Immature natural killer cell (primary cell): Measurements from ENCODE around the gene SRRM5. TPM values are rescaled to one million over a fixed set of nuclear protein-coding genes. Genes with fewer than 3 reads are reported as not detected.
"Not testable (repeated sequence)": the region's sequence is repeated elsewhere in the genome, so short reads cannot be mapped to it uniquely, and the experiment has no call there.

Source experiments
- DNase-seq, 3 donors: peaks; one replicate each; pipeline ENCODE4 v3.0.0; 2022; ENCODE audit warnings: mixed read lengths in 1 of 3
- H3K27ac Mint-ChIP-seq, 6 donors: one replicate each; pipeline ENCODE4 v1.8.0; 2020; ENCODE audit warnings: mixed read lengths in 6 of 6, mild to moderate bottlenecking in 5 of 6, inconsistent platforms in 4 of 6, moderate library complexity in 3 of 6
- H3K27me3 Mint-ChIP-seq, 3 donors: one replicate each; pipeline ENCODE4 v1.8.0; 2020 to 2021; ENCODE audit warnings: low read depth in 3 of 3, mild to moderate bottlenecking in 3 of 3, mixed read lengths in 3 of 3, moderate library complexity in 3 of 3, inconsistent platforms in 1 of 3
- H3K36me3 Mint-ChIP-seq, 3 donors: one replicate each; pipeline ENCODE4 v1.8.0; 2020; ENCODE audit warnings: mixed read lengths in 3 of 3, inconsistent platforms in 2 of 3, mild to moderate bottlenecking in 2 of 3
- H3K4me1 Mint-ChIP-seq, 2 donors: one replicate each; pipeline ENCODE4 v1.8.0; 2020; ENCODE audit warnings: inconsistent platforms in 2 of 2, mild to moderate bottlenecking in 2 of 2, mixed read lengths in 2 of 2, moderate library complexity in 1 of 2
- H3K4me3 Mint-ChIP-seq, 5 donors: one replicate each; pipeline ENCODE4 v1.8.0; 2020; ENCODE audit warnings: mild to moderate bottlenecking in 5 of 5, mixed read lengths in 5 of 5, inconsistent platforms in 3 of 5, moderate library complexity in 3 of 5
- H3K9me3 Mint-ChIP-seq, 6 donors: one replicate each; pipeline ENCODE4 v1.8.0; 2020; ENCODE audit warnings: mild to moderate bottlenecking in 6 of 6, mixed read lengths in 6 of 6, inconsistent platforms in 4 of 6, moderate library complexity in 3 of 6
- polyA plus RNA-seq, 3 donors: library from polyadenylated mRNA; unstranded; fragments of 300-500 nt; fragmentation: Illumina TruSeq; gene quantifications; one replicate each; pipeline ENCODE4 v1.2.3, GENCODE V29; 2021

The SRRM5 gene
- polyA plus RNA-seq, 3 donors from 2014 or later = 0.43 to 0.86 TPM; not detected in 1

DNA sequence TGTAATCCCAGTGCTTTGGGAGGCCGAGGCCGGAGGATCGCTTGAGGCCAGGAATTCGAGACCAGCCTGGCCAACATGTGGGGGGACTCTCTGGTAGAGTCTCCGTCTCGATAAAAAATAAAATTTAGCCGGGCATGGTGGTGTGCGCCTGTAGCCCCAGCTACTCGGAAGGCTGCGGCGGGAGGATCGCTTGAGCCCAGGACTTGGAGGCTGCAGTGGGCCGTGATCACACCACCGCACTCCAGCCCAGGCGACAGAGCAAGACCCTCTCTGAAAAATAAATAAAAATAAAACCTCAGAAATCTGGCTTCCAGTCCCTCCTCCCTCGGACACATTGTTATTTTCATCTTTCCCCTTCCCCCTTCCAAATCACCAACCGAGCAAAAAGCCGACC is 16.3 kb upstream of the SRRM5 start:
- no peaks in the 10 kb centered on the region for H3K9me3 Mint-ChIP-seq
- peak overlapping the region; percentile 91 to 98 (median 97) for H3K4me3 Mint-ChIP-seq
- no peak for DNase-seq
- H3K4me1 Mint-ChIP-seq = peaks cover 41 to 50% of the 10 kb centered on the region in 2 donors
- peak overlapping the region; percentile 99 to 100 (median 100) for H3K27ac Mint-ChIP-seq
- peaks cover 9 to 16% (median 13%) of the 10 kb centered on the region in 3 donors for H3K27me3 Mint-ChIP-seq
- peaks cover 0 to 11% (median 0%) of the 10 kb centered on the region in 3 donors for H3K36me3 Mint-ChIP-seq

DNA sequence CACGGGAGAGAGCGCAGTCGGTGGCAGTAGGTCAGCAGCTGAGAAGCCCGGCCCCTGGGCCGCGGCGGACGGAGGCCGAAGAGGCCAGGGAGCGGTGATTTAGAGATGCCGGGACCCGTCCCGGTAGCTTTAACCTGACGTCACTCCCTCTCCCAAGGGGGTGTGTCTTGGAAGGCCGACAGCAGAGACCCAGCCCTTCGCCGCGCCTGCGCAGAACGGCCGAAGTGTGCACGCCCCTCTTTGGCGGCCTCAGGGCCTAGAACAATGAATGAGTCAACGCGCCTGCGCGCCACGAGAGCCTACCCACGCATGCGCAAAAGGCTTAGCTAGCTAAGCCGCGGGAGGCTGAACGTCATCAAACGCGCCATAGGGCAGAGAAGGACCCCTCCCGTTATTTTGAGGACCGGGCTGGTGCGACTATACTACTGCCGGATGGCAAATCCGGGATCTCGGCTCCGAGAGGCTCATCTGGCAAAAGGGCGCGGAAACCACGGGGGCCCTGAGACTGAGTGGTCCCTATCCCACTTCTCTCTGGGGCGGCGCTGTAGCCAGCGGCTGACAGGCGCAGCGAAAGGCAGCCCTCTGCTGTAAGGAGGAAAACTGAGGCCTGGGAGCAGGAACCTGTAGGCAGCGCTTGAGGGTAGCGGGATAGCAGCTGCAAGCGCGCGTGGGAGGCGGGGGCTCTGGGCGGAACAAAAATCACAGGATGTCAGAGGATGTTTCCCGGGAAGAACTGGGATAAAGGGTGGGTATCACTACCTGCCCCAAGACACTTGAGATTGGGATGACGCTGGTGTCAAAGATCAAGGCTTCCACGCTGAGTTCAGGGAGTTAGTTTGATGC is 15.7 kb upstream of the SRRM5 start, which contains the start of the genes IRGQ and ZNF576:
IRGQ (minus strand) TSS at position 136 of the 843 bp plus-strand sequence. CDS start 796 bp downstream, outside the sequence.
ZNF576 (plus strand) TSS at position 597 of the 843 bp plus-strand sequence. CDS start 514 bp downstream, outside the sequence.
- H3K4me1 Mint-ChIP-seq = peaks cover 41 to 44% of the 10 kb centered on the region in 2 donors

DNA sequence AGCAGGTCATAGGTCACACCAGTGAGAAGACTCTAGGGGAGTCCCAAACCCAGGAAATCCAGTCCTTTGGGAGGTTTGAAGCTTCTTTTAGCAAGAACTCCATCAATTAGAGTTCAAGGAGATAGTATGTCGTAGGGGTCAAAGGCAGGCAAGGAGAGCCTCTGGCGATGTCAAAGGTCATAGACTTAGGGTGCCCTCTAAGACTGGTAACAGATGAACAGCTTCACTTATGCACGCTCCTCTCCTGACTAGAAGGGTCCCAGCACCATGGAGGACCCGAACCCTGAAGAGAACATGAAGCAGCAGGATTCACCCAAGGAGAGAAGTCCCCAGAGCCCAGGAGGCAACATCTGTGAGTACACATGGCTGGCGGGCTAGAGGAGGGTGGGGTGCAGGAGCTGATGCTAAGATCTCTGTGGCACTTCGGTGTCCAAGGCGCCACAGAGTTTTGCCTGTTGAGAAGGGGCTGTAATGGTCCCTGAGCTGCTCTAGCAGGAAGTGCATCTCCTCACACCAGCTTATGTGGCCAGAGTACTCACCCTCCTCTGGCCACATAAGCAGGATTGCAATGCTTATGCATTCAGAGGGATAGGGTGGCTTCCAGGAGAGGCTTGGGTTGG is 14.9 kb upstream of the SRRM5 start:
- Mint-ChIP-seq H3K4me1 (peaks cover 41 to 44% of the 10 kb centered on the region in 2 donors), H3K27ac (peak overlapping the region; percentile 99 to 100 (median 100)), H3K9me3 (no peaks in the 10 kb centered on the region), H3K4me3 (peak overlapping the region; percentile 91 to 98 (median 97)), H3K27me3 (peaks cover 9 to 16% (median 13%) of the 10 kb centered on the region in 3 donors), H3K36me3 (peaks cover 0 to 13% (median 3%) of the 10 kb centered on the region in 3 donors)
- no peak for DNase-seq

More for the DNA sequence above, 15.7 kb upstream of the SRRM5 start, which contains the start of the genes IRGQ and ZNF576:
- no peaks in the 10 kb centered on the region for H3K9me3 Mint-ChIP-seq
- peaks cover 9 to 16% (median 13%) of the 10 kb centered on the region in 3 donors for H3K27me3 Mint-ChIP-seq
- DNase-seq = peak; percentile 99
- peak within 1 kb of the TSS; percentile 99 to 100 (median 100) for H3K27ac Mint-ChIP-seq
- H3K4me3 Mint-ChIP-seq = peak within 1 kb of the TSS; percentile 91 to 98 (median 97)
- peaks cover 0 to 8% (median 0%) of the 10 kb centered on the region in 3 donors for H3K36me3 Mint-ChIP-seq

DNA sequence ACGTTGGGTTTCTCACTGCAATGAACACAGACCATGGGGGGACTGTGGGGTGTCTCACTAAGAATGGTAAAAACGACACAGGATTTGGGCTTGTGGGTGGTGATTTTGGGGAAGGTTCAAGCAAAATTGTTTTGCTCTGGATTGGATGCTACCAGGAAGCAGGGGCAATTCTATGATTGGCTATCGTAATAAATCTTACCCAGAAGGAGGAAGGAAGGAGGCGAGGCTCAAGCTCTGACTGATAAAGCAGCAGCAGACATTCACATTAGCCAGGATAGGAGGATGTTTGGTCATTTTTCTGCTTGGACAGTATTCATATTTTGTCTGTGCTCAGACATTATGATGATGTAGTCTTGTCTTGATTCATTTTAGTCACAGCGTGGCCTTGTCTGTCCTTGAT is 14.0 kb upstream of the SRRM5 start:
- Mint-ChIP-seq H3K27ac (peak overlapping the region; percentile 99 to 100 (median 100)), H3K9me3 (no peaks in the 10 kb centered on the region), H3K4me3 (peak overlapping the region; percentile 48 to 98 (median 93)), H3K36me3 (peaks cover 0 to 13% (median 3%) of the 10 kb centered on the region in 3 donors), H3K4me1 (peaks cover 41 to 44% of the 10 kb centered on the region in 2 donors), H3K27me3 (peaks cover 9 to 16% (median 13%) of the 10 kb centered on the region in 3 donors)
- no peak for DNase-seq

DNA sequence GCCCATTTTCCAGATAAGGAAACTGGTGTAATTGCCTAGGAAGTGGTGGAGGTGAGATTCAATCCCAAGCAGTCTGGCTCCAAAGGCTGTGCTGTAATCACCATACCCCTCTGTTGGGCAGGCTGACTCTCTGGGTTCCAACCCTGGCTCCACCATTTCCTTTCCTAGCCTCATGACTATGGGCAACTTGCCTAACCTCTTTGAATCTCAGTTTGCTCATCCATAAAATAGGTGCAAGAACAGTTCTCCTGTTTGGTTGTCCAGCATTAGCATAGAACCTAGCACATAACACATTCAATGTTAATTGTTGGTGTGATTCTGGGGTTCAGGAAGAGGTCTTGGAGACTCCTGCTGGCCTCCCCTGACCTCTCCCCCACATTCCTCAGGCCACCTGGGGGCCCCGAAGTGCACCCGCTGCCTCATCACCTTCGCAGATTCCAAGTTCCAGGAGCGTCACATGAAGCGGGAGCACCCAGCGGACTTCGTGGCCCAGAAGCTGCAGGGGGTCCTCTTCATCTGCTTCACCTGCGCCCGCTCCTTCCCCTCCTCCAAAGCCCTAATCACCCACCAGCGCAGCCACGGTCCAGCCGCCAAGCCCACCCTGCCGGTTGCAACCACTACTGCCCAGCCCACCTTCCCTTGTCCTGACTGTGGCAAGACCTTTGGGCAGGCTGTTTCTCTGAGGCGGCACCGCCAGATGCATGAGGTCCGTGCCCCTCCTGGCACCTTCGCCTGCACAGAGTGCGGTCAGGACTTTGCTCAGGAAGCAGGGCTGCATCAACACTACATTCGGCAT is 13.2 kb upstream of the SRRM5 start:
- Mint-ChIP-seq H3K4me3 (no peak overlapping the region), H3K27ac (peak overlapping the region in 3 of 6 donors; percentile 67 to 100 (median 99)), H3K27me3 (peaks cover 9 to 16% (median 13%) of the 10 kb centered on the region in 3 donors), H3K9me3 (no peaks in the 10 kb centered on the region), H3K36me3 (peaks cover 0 to 8% (median 3%) of the 10 kb centered on the region in 3 donors), H3K4me1 (peaks cover 39 to 40% of the 10 kb centered on the region in 2 donors)
- DNase-seq = no peak

DNA sequence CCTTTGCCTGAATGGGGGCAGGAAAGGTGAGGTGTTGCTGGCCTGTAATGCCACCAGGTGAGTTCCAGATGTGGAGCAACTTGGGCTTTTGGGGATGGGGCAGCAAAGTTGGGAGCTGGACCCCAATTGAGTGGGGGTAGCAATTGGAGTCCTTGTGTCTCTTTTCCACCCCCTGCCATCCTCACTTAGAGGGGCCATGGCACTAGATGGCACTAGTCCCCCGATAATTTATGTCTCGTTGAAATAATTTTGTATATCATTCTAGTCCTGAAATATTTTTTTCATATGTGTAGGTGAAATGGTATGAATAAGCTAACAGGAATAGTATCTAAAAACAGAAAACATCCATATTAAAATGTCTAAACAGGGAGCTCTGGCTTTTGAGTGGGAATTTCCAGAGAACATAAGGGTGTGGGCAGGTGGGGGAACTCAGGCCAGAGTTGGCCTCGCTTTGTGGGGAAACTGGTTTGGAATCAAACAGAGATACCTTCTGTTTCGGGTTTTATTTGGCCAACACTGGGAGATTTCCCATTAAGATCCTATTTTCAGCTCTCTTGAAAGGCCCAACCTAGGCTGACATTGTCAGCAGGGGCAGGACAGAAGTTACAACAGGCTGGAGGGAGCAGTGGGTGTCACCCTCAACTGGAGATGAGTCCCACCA is 12.1 kb upstream of the SRRM5 start:
- DNase-seq = no peak
- Mint-ChIP-seq H3K27ac (peak overlapping the region in 2 of 6 donors; percentile 3 to 40), H3K4me1 (peaks cover 33 to 35% of the 10 kb centered on the region in 2 donors), H3K27me3 (peaks cover 9 to 13% (median 11%) of the 10 kb centered on the region in 3 donors), H3K4me3 (no peak overlapping the region), H3K9me3 (no peaks in the 10 kb centered on the region), H3K36me3 (peaks cover 0 to 6% (median 3%) of the 10 kb centered on the region in 3 donors)

DNA sequence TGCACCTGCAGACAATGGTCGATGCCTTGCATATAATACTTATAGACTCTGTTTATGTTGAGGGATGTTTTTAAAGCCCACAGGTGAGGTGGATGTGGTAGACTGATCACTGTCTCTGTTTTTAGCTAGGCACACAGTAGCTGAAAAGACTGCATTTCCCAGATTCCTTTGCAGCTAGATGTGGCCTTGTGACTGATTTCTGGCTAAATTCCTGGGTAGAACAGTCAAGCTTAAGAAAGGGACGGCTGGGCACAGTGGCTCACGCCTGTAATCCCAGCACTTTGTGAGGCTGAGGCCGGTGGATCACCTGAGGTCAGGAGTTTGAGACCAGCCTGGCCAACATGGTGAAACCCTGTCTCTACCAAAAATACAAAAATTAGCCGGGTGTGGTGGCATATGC is 11.6 kb upstream of the SRRM5 start:
- Mint-ChIP-seq H3K4me1 (peaks cover 30 to 32% of the 10 kb centered on the region in 2 donors), H3K27ac (peak overlapping the region in 1 of 6 donors; percentile 40), H3K27me3 (peaks cover 9 to 11% (median 9%) of the 10 kb centered on the region in 3 donors)
- H3K4me3 Mint-ChIP-seq, H3K9me3 Mint-ChIP-seq, DNase-seq, H3K36me3 Mint-ChIP-seq: not testable (repeated sequence)

DNA sequence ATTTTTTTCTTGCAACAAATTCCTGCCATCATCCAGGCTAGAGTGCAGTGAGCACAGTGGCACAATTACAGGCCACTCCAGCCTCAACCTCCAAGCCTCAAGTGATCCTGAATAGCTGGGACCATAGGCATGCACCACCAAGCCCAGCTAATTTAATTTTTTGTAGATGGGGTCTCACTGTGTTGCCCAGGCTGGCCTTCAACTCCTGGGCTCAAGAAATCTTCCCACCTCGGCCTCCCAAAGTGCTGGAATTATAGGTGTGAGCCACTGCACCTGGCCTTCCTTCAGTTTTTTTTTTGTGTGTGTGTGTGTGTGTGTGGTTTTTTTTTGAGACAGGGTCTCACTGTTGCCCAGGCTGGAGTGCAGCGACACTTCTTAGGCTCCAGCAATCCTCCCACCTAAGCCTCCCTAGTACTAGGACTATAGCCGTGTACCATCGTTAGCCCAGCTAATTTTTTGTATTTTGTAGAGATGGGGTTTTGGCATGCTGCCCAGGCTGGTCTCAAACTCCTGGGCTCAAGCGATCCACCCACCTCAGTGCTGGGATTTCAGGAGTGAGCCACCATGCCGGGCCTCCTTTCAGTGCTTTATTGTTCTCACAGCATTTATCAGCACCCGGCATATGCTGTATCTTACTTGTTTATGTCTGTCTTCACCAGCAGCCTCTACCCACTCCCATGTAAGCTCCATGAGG is 5.9 kb upstream of the SRRM5 start:
- Mint-ChIP-seq H3K36me3 (peaks cover 0 to 23% (median 7%) of the 10 kb centered on the region in 3 donors), H3K27ac (peak overlapping the region in 2 of 6 donors; percentile 11 to 64), H3K4me1 (peaks cover 6% of the 10 kb centered on the region in 2 donors)

DNA sequence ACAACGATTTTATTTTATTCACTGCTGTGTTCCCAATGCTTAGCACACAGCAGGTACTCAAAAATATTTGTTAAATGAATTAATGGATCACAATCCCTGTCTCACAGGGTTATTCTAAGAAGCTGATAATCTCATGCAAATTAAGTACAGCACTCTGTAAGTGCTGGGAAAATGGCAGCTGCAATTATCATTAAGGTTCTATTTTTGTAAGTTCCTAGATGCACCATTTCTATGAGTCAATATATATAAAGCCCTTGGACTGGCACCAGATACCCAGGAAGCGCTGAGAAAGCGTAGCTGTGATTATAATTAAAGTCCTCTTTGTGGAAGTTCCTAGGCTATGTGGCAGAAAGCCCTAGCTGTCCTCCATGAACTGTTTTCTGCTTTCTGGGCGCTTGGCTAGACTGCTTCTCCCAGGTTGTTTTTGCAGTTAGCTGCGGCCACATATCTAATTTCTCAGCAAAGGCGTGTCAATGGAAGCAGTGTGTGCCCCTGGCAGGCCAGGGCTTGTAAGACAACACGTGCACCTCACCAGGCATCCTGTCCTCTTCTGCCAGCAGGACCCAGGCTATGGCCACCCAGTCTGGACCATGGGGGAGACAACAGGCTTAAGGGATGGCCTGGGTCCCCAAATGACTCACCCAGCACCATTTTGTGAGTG is 5.2 kb upstream of the SRRM5 start:
- Mint-ChIP-seq H3K4me3 (no peak overlapping the region), H3K27ac (peak overlapping the region in 4 of 6 donors; percentile 11 to 34 (median 32)), H3K9me3 (no peaks in the 10 kb centered on the region), H3K27me3 (peaks cover 0 to 2% (median 1%) of the 10 kb centered on the region in 3 donors), H3K4me1 (peaks cover 6% of the 10 kb centered on the region in 2 donors), H3K36me3 (peaks cover 0 to 19% (median 5%) of the 10 kb centered on the region in 3 donors)
- no peak for DNase-seq

More for the DNA sequence above, 5.9 kb upstream of the SRRM5 start:
- H3K9me3 Mint-ChIP-seq = no peaks in the 10 kb centered on the region
- no peak overlapping the region for H3K4me3 Mint-ChIP-seq
- peaks cover 0 to 2% (median 1%) of the 10 kb centered on the region in 3 donors for H3K27me3 Mint-ChIP-seq
- DNase-seq = no peak

DNA sequence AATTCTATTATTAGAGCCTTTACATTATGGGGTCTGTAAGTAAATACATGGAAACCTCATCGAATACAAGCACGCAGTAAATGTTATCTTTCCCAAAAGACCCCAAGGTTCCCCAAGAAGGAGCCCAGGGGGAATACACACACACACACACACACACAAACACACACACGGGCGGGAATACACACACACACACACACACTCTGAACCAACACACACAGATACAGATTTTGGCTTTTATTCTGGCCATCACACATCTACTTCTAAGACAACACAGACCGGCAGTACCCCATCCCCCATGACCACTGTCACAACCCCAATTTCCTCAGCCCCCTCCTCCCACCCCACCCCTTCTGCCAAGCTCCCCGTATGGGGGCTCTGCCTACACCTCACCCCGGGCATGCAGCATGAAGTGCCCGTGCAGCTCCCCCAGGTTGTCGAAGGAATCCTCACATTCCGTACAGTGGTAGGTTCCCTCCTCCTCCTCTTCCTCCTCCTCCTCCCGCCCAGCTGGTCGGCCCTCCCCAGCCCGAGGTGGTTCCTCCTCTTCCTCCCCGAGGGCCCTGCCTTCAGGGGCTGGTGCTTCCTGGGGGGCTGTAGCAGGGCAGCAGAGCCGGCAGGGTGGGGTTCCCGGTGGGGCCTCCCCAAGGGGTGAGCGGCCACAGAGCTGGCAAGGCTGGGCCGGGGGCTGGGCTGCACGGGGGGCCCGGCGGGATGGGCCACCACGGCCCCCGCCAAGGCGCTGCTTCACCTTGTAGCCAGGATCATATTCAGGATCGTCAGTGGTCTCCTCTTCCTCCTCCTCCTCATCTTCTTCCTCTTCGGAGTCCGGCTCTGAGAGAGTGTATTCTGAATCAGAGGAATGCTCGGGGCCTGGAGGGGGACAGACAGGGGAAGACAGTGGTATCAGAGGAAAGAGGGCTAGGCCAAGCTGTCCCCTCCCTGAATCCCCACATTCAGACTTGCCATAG is 4.4 kb upstream of the SRRM5 start:
- DNase-seq = no peak
- H3K4me3 Mint-ChIP-seq = no peak overlapping the region
- peaks cover 0 to 3% (median 3%) of the 10 kb centered on the region in 3 donors for H3K27me3 Mint-ChIP-seq
- H3K9me3 Mint-ChIP-seq = no peaks in the 10 kb centered on the region
- H3K27ac Mint-ChIP-seq = peak overlapping the region in 4 of 6 donors; percentile 34 to 76 (median 66)
- H3K36me3 Mint-ChIP-seq = peaks cover 3 to 25% (median 10%) of the 10 kb centered on the region in 3 donors
- peaks cover 6 to 8% of the 10 kb centered on the region in 2 donors for H3K4me1 Mint-ChIP-seq

DNA sequence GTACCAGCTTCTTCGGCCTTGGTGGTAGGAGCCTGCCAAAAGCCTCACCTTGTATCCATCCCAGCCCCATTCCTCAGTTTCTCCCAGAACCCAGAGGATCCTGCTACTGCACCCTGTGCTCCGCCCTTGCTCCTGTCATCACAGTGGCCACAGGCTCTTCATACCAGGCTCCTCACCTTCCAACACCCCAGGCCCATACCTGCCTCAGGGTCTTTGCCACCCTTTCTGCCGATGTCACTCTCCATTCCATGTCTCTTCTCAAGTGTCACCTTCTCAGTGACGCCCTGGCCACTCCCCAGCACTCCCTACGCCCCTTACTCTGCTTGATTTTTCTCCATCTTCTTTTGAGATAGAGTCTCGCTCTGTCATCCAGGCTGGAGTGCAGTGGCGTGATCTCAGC is 2.0 kb upstream of the SRRM5 start:
- H3K4me1 Mint-ChIP-seq = peaks cover 18 to 19% of the 10 kb centered on the region in 2 donors
- H3K4me3 Mint-ChIP-seq = no peak overlapping the region
- H3K36me3 Mint-ChIP-seq = peaks cover 10 to 38% (median 17%) of the 10 kb centered on the region in 3 donors
- DNase-seq = no peak
- H3K9me3 Mint-ChIP-seq = no peaks in the 10 kb centered on the region
- H3K27ac Mint-ChIP-seq = peak overlapping the region in 1 of 6 donors; percentile 53
- peaks cover 0 to 3% (median 3%) of the 10 kb centered on the region in 3 donors for H3K27me3 Mint-ChIP-seq
